PFSK-1 (cell line): ENCODE measurements around the gene ABHD15.

Experiments
- POLR2AphosphoS5 ChIP-seq: IDR thresholded peaks from 2 replicates; pipeline ENCODE4 v1.6.1; 2012; ENCODE audit warnings: low read depth, mild to moderate bottlenecking, control low read depth, low read length, moderate library complexity
- TAF1 ChIP-seq: IDR thresholded peaks from 2 replicates; pipeline ENCODE4 v1.6.1; 2012; ENCODE audit warnings: low read length, control low read depth, borderline replicate concordance; ENCODE audit not compliant: insufficient read depth

DNA sequence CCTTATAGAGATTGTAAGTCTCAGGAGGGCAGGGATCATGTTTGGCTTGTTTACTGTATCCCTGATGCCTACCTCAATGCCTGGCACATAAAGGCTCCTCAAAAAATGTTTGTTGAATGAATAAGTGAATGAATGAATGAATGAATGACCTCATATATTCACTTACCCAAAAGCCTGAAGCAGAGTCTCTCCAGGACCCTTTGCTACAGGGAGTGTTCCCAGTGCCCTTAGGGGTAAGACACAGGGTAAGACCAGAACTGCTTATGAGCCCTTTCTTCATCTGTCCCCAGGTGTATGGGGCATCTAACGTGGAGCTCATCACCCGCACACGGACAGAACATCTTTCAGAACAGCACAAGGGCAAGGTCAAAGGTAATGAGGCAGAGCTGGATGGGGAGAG, 43.6 kb upstream of the ABHD15 start:
- TF ChIP-seq POLR2AphosphoS5 (no peak), TAF1 (no peak)
